Measurements from ENCODE around the gene TCTA.

Gene TCTA

DNA sequence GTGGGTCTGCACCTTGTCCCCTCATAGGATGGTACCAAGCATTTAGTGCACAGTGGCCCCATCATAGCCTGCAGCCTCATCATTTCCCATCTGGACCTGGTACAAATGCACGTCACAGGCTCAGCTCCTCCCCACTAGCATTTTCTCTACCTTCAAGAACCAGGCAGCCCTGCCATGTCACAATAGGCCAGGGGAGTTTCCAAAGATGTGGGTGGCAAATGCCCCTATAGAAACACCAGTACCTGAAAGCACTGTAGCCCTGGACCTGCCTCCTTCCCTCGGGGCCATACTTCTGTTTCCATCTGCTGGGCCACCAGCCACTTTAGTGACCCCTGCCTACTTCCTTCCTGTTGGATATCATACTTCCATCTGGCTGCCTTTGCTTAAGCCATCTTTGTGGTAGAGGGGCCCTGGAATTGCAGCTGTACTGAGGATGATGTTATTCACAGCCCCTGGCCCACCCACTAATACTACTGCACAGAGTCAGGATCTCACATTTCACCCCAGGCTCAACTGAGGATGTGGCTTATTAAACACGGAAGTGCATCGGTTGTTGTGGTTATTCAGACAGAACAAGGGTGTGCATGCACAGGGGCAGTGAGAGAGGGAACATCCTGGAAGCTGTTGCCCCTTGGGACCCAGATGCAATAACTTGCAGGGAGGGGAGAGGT is 3.8 kb downstream of the TCTA start:
- Histone ChIP-seq H3K4me1 (ENCODE audit: low read length) (peaks cover 15% of the 10 kb centered on the region), H2AFZ (ENCODE audit: low read depth, low read length) (no peak overlapping the region), H3K9ac (ENCODE audit: low read length) (no peak overlapping the region), H3K36me3 (replicated peaks; ENCODE audit: low read depth, low read length) (no peaks in the 10 kb centered on the region), H3K27me3 (ENCODE audit: low read depth, low read length) (no peaks in the 10 kb centered on the region), H4K20me1 (ENCODE audit: insufficient read depth, low read length) (peaks cover 2% of the 10 kb centered on the region), H3K27ac (ENCODE audit: low read length) (no peak overlapping the region), H3K79me2 (ENCODE audit: low read length) (peaks cover 22% of the 10 kb centered on the region), H3K9me3 (ENCODE audit: insufficient read depth, low read length) (no peaks in the 10 kb centered on the region), H3K4me2 (ENCODE audit: low read length) (no peak overlapping the region), H3K4me3 (ENCODE audit: low read length) (no peak overlapping the region)
- no peak for TF ChIP-seq EZH2phosphoT487 (IDR thresholded peaks at IDR 0.05; ENCODE audit: low read depth)
- TF ChIP-seq, protein P1, sequence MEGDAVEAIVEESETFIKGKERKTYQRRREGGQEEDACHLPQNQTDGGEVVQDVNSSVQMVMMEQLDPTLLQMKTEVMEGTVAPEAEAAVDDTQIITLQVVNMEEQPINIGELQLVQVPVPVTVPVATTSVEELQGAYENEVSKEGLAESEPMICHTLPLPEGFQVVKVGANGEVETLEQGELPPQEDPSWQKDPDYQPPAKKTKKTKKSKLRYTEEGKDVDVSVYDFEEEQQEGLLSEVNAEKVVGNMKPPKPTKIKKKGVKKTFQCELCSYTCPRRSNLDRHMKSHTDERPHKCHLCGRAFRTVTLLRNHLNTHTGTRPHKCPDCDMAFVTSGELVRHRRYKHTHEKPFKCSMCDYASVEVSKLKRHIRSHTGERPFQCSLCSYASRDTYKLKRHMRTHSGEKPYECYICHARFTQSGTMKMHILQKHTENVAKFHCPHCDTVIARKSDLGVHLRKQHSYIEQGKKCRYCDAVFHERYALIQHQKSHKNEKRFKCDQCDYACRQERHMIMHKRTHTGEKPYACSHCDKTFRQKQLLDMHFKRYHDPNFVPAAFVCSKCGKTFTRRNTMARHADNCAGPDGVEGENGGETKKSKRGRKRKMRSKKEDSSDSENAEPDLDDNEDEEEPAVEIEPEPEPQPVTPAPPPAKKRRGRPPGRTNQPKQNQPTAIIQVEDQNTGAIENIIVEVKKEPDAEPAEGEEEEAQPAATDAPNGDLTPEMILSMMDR (IDR thresholded peaks at IDR 0.05; ENCODE audit: low read depth, low read length): no peak

DNA sequence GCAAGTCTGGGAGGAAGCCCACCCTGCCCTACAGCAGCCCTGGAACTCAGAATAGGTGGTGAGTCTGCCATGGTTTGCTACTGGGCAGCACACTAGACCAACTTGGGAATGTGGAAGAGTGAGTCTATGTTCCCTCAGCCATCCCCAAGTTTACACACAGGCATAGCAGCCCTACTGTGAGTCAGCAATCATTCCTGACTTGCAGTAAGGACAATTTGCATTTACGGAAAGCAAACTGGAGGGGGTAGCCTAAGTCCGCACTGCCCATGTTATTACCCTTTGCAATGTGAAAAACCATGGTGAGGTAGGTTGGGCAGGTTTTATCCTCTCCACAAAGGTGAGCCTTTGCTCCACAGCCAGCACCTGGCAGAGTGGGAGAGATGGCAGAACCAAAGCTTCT is 4.6 kb downstream of the TCTA start:
- no peaks in the 10 kb centered on the region for H3K9me3 ChIP-seq (ENCODE audit: insufficient read depth, low read length)
- H3K27ac ChIP-seq (ENCODE audit: low read length): no peak overlapping the region
- no peaks in the 10 kb centered on the region for H4K20me1 ChIP-seq (ENCODE audit: insufficient read depth, low read length)
- no peak overlapping the region for H3K4me2 ChIP-seq (ENCODE audit: low read length)
- no peak overlapping the region for H2AFZ ChIP-seq (ENCODE audit: low read depth, low read length)
- no peaks in the 10 kb centered on the region for H3K36me3 ChIP-seq (replicated peaks; ENCODE audit: low read depth, low read length)
- H3K79me2 ChIP-seq (ENCODE audit: low read length): peaks cover 15% of the 10 kb centered on the region
- no peak overlapping the region for H3K4me3 ChIP-seq (ENCODE audit: low read length)
- no peak overlapping the region for H3K9ac ChIP-seq (ENCODE audit: low read length)
- TF ChIP-seq, protein P1 (IDR thresholded peaks at IDR 0.05; ENCODE audit: low read depth, low read length): no peak
- TF ChIP-seq EZH2phosphoT487 (IDR thresholded peaks at IDR 0.05; ENCODE audit: low read depth): no peak
- peaks cover 15% of the 10 kb centered on the region for H3K4me1 ChIP-seq (ENCODE audit: low read length)
- H3K27me3 ChIP-seq (ENCODE audit: low read depth, low read length): no peaks in the 10 kb centered on the region

DNA sequence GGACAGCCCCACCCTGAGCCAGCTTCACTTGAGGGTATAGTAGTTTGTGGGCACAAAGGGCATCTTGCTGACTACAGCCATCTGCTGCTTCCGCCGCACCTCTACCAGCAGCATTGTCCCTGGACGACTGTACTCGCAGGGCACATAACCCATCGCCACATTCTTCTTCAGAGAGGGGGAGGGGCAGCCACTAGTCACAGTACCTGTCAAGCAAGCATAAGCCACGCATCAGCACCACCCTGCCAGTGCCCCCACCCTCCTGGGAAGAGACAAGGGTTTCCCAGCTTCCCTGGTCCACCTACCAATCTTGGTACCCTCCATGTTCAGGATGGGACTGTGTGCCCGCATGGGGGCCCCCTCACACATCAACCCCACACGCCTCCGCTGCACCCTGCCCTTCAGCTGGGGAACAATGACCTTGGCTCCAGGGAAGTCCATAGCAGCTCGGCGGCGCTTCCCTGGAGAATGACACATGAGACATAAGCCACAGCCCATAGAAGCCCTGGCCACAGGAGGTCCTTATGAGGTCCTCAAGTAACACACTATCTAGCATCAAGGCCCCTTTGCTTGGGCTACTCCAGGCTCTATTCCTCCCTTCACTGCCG is 5.4 kb downstream of the TCTA start:
- no peak overlapping the region for H3K9ac ChIP-seq (ENCODE audit: low read length)
- H3K27me3 ChIP-seq (ENCODE audit: low read depth, low read length): no peaks in the 10 kb centered on the region
- no peak overlapping the region for H2AFZ ChIP-seq (ENCODE audit: low read depth, low read length)
- H4K20me1 ChIP-seq (ENCODE audit: insufficient read depth, low read length): no peaks in the 10 kb centered on the region
- H3K36me3 ChIP-seq (replicated peaks; ENCODE audit: low read depth, low read length): no peaks in the 10 kb centered on the region
- no peak overlapping the region for H3K27ac ChIP-seq (ENCODE audit: low read length)
- peaks cover 15% of the 10 kb centered on the region for H3K4me1 ChIP-seq (ENCODE audit: low read length)
- no peaks in the 10 kb centered on the region for H3K9me3 ChIP-seq (ENCODE audit: insufficient read depth, low read length)
- TF ChIP-seq EZH2phosphoT487 (IDR thresholded peaks at IDR 0.05; ENCODE audit: low read depth): no peak
- TF ChIP-seq, protein P1 (IDR thresholded peaks at IDR 0.05; ENCODE audit: low read depth, low read length): no peak
- no peak overlapping the region for H3K4me3 ChIP-seq (ENCODE audit: low read length)
- H3K4me2 ChIP-seq (ENCODE audit: low read length): no peak overlapping the region
- H3K79me2 ChIP-seq (ENCODE audit: low read length): peaks cover 10% of the 10 kb centered on the region

DNA sequence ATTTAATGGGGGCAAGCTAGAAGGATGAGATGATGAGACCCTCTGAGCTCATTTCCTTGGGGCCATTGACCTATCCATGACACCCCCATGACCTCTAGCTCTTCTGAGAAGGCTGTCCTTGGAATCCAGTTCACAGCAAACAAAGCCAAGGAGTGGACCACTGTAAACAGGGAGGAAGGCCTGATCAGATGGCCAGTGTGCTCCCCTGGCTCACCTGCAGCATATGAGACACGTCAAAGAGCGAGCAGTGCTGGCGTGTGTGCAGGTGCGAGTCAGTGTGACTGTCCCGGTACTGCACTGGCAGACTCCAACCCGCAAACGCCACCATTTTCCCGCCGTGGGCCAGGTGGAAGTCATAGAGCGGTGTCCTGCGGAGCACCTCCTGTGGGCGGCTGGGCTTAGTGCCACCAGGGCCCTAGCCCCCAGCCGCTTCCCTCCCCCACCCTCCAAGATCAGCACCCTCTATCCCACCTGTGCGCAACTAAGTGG is 9.7 kb downstream of the TCTA start:
- Histone ChIP-seq H3K27me3 (ENCODE audit: low read depth, low read length) (no peaks in the 10 kb centered on the region), H3K4me2 (ENCODE audit: low read length) (no peak overlapping the region), H3K79me2 (ENCODE audit: low read length) (no peaks in the 10 kb centered on the region), H3K36me3 (replicated peaks; ENCODE audit: low read depth, low read length) (no peaks in the 10 kb centered on the region), H3K4me1 (ENCODE audit: low read length) (no peaks in the 10 kb centered on the region), H3K9ac (ENCODE audit: low read length) (no peak overlapping the region), H3K27ac (ENCODE audit: low read length) (no peak overlapping the region), H3K9me3 (ENCODE audit: insufficient read depth, low read length) (no peaks in the 10 kb centered on the region), H4K20me1 (ENCODE audit: insufficient read depth, low read length) (no peaks in the 10 kb centered on the region), H3K4me3 (ENCODE audit: low read length) (no peak overlapping the region), H2AFZ (ENCODE audit: low read depth, low read length) (no peak overlapping the region)
- no peak for TF ChIP-seq EZH2phosphoT487 (IDR thresholded peaks at IDR 0.05; ENCODE audit: low read depth)
- TF ChIP-seq, protein P1 (IDR thresholded peaks at IDR 0.05; ENCODE audit: low read depth, low read length): no peak

Data from OCI-LY3 (cell line).